ENCODE data around the gene PP2D1. TPM values are rescaled to one million over a fixed set of nuclear protein-coding genes. Genes with fewer than 3 reads are reported as not detected.

PP2D1 gene
- total and polyA plus RNA-seq, 2 of the 8 experiments (the other 6 are each of a cell fraction or from before 2014, with no cell fraction given) = not detected

- ChIA-PET CTCF (ENCODE audit: partially characterized antibody) (interaction anchor here (0.6 to 1.3 kb wide), 3 partner anchors 13 to 398 kb away, joined by 3 to 6 read pairs (median 4); no protein-coding TSS in a partner anchor), POLR2A (ENCODE audit: partially characterized antibody) (no interaction called here)
- no peak overlapping the region for H2AK5ac ChIP-seq (ENCODE audit: low read depth, low read length)
- H3K79me1 ChIP-seq (ENCODE audit: low read depth, low read length) = no peaks in the 10 kb centered on the region
- H2AFZ ChIP-seq (ENCODE audit: low read length) = no peak overlapping the region
- H4K91ac ChIP-seq (replicated peaks; ENCODE audit: insufficient read length, low read length) = no peak overlapping the region
- no peak overlapping the region for H3K14ac ChIP-seq (ENCODE audit: insufficient read length)
- no peak overlapping the region for H4K5ac ChIP-seq (ENCODE audit: insufficient read length, low read depth, low read length)
- no peak overlapping the region for H3K4me3 ChIP-seq (ENCODE audit: extremely low read depth in 1 of 4, insufficient read depth in 2 of 4, low read depth in 3 of 4, low read length in 4 of 4)
- no peaks in the 10 kb centered on the region for H4K20me1 ChIP-seq (replicated peaks in 1 of 2; ENCODE audit: control insufficient read depth in 1 of 2, insufficient read depth in 2 of 2, low read length in 2 of 2)
- no peak overlapping the region for H3K18ac ChIP-seq (ENCODE audit: extremely low read depth, low read length)
- H2BK12ac ChIP-seq (ENCODE audit: low read depth, low read length) = no peak overlapping the region
- H3K4me1 ChIP-seq (replicated peaks in 1 of 4; ENCODE audit: control insufficient read depth in 3 of 4, insufficient read depth in 4 of 4, low read length in 3 of 4) = no peaks in the 10 kb centered on the region
- no peaks in the 10 kb centered on the region for H3K79me2 ChIP-seq (ENCODE audit: control insufficient read depth in 1 of 2, insufficient read depth in 2 of 2, low read length in 2 of 2)
- FAIRE-seq (no peak), DNase-seq (ENCODE audit: low read depth in 1 of 2, low spot score in 2 of 2) (no peak)
- H2BK5ac ChIP-seq (ENCODE audit: low read depth, low read length) = no peak overlapping the region
- no peaks in the 10 kb centered on the region for H3K9me3 ChIP-seq (ENCODE audit: insufficient read depth in 2 of 2, low read depth in 1 of 2, low read length in 1 of 2)
- H3K23ac ChIP-seq (ENCODE audit: insufficient read length) = no peak overlapping the region
- no peaks in the 10 kb centered on the region for H3K27me3 ChIP-seq (replicated peaks in 1 of 4; ENCODE audit: control insufficient read depth in 3 of 4, extremely low read depth in 1 of 4, insufficient read depth in 3 of 4, low read length in 3 of 4)
- H3K9ac ChIP-seq (replicated peaks in 1 of 4; ENCODE audit: extremely low read depth in 1 of 4, low read depth in 3 of 4, low read length in 3 of 4) = no peak overlapping the region
- H2BK120ac ChIP-seq (replicated peaks; ENCODE audit: low read depth, low read length) = no peak overlapping the region
- H4K8ac ChIP-seq (ENCODE audit: extremely low read depth, insufficient read depth, low read length) = no peak overlapping the region; the same call in 1 of the 2 replicates
- H3K4me2 ChIP-seq (ENCODE audit: insufficient read depth in 1 of 2, low read depth in 2 of 2, low read length in 2 of 2) = no peak overlapping the region
- no peak overlapping the region for H3K4ac ChIP-seq (replicated peaks; ENCODE audit: insufficient read length, low read depth, low read length)
- H3K36me3 ChIP-seq (ENCODE audit: control insufficient read depth in 2 of 4, insufficient read depth in 4 of 4, low read length in 3 of 4) = no peaks in the 10 kb centered on the region
- H3K27ac ChIP-seq (ENCODE audit: low read depth, low read length) = no peak overlapping the region
- H2BK20ac ChIP-seq (ENCODE audit: low read length) = no peak overlapping the region
- no peak overlapping the region for H3K56ac ChIP-seq (replicated peaks; ENCODE audit: insufficient read length, low read depth, low read length)
- H3K23me2 ChIP-seq (ENCODE audit: low read depth, low read length) = no peaks in the 10 kb centered on the region
- 93% methylated on average over 20 of the region's 20 CpGs; no CpG with 5 or more reads in 1 of the 2 experiments for WGBS, 2 experiments (ENCODE audit: extremely low coverage in 1 of 2, insufficient coverage in 1 of 2, insufficient read length in 1 of 2, insufficient replicate concordance in 2 of 2, low coverage in 1 of 2, low lambda C conversion rate in 2 of 2, missing lambda C conversion rate in 1 of 2)
- no peak overlapping the region for H2BK15ac ChIP-seq (ENCODE audit: low read length)
- TF ChIP-seq SP4 (IDR thresholded peaks at IDR 0.05; ENCODE audit: low read length) (no peak), KDM5A (IDR thresholded peaks at IDR 0.05; ENCODE audit: low read length) (no peak), TBP (IDR thresholded peaks at IDR 0.05; ENCODE audit: low read depth, low read length) (no peak)
Observed at GRCh38 chr3:20007960-20008359, 4.1 kb downstream of the PP2D1 start.

All from H1 (cell line).